ENCODE measurements around the gene SERINC2. TPM values are rescaled to one million over a fixed set of nuclear protein-coding genes. Genes with fewer than 3 reads are reported as not detected.

The SERINC2 gene
- total and polyA plus RNA-seq, 2 of the 8 experiments (the other 6 are each of a cell fraction or from before 2014, with no cell fraction given): 31.4 to 60.0 TPM

GRCh38 chr1:31483012-31483946 lies 70.3 kb downstream of the SERINC2 start (continued):
- TF ChIP-seq CHD7 (IDR thresholded peaks at IDR 0.05; ENCODE audit: insufficient replicate concordance, low read length): no peak
- TF ChIP-seq POLR2A (IDR thresholded peaks at IDR 0.05; ENCODE audit: control extremely low read depth in 1 of 2, low read depth in 2 of 2, low read length in 2 of 2): no peak
- no peak for TF ChIP-seq SUZ12 (IDR thresholded peaks at IDR 0.05; ENCODE audit: low read length)
- no peak for TF ChIP-seq HDAC2 (IDR thresholded peaks at IDR 0.05; ENCODE audit: borderline replicate concordance in 1 of 2, low read depth in 2 of 2, low read length in 2 of 2)
- TF ChIP-seq MAX (IDR thresholded peaks at IDR 0.05): no peak
- no peak for TF ChIP-seq NRF1 (IDR thresholded peaks at IDR 0.05; ENCODE audit: low read depth, low read length)
- no peak for TF ChIP-seq JUND (IDR thresholded peaks at IDR 0.05; ENCODE audit: low read length)
